Activated CD4-positive, alpha-beta T cell treated with anti-CD3 and anti-CD28 coated beads, Interleukin-2, amount 10 ng/mL, durations not matched to agents 24 days and 14 days (primary cell): Measurements from ENCODE around the gene BICDL2. TPM values are rescaled to one million over a fixed set of nuclear protein-coding genes. Genes with fewer than 3 reads are reported as not detected.

Experiments used
- DNase-seq: peaks from one replicate; pipeline ENCODE4 v3.0.0; 2022
- H3K27ac Mint-ChIP-seq: one replicate; pipeline ENCODE4 v1.8.0; 2022; ENCODE audit warnings: mild to moderate bottlenecking, mixed read lengths
- H3K27me3 Mint-ChIP-seq: one replicate; pipeline ENCODE4 v1.8.0; 2022; ENCODE audit warnings: mixed read lengths
- H3K36me3 Mint-ChIP-seq: one replicate; pipeline ENCODE4 v1.8.0; 2022; ENCODE audit warnings: low read depth, mild to moderate bottlenecking, mixed read lengths
- H3K4me1 Mint-ChIP-seq: one replicate; pipeline ENCODE4 v1.8.0; 2021; ENCODE audit warnings: mixed read lengths
- H3K4me3 Mint-ChIP-seq: one replicate; pipeline ENCODE4 v1.8.0; 2022; ENCODE audit warnings: mild to moderate bottlenecking, moderate library complexity, mixed read lengths
- H3K9me3 Mint-ChIP-seq: one replicate; pipeline ENCODE4 v1.8.0; 2021; ENCODE audit warnings: mixed read lengths
- intact Hi-C: fragments of 100-400 bp; cut with micrococcal nuclease; formaldehyde crosslinking; loops from one replicate; pipeline ENCODE4 v1.15.1; 2023
- total RNA-seq: library from RNA; stranded (reverse); gene quantifications from 2 replicates; pipeline ENCODE4 v1.2.3, GENCODE V29; 2022

The BICDL2 gene
- total RNA-seq, 1 donor from 2014 or later: 0.63 TPM

DNA sequence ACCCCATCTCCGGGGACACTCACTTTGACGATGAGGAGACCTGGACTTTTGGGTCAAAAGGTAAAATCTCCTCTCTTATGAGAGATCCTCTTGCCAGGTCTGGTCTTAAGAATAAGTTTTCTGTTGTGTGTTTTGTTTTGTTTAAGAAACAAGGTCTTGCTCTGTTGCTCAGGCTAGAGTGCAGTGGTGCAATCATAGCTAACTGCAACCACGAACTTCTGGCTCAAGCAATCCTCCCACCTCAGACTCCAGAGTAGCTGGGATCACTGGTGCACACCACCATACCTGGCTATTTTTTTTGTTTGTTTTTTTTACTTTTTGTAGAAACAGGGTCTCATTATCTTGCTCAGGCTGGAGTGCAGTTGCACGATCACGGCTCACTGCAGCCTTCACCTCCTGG, 13.7 kb upstream of the BICDL2 start:
- Mint-ChIP-seq H3K4me3 (peak overlapping the region; percentile 53), H3K9me3 (no peaks in the 10 kb centered on the region), H3K27me3 (peaks cover 4% of the 10 kb centered on the region), H3K36me3 (peaks cover 24% of the 10 kb centered on the region), H3K4me1 (peaks cover 52% of the 10 kb centered on the region), H3K27ac (peak overlapping the region; percentile 65)
- intact Hi-C loops: no loop called here
- no peak for DNase-seq

GRCh38 chr16:3049921-3050481, 13.3 kb upstream of the BICDL2 start:
- Mint-ChIP-seq H3K4me3 (peak overlapping the region; percentile 53), H3K36me3 (peaks cover 20% of the 10 kb centered on the region), H3K27ac (no peak overlapping the region), H3K9me3 (no peaks in the 10 kb centered on the region), H3K27me3 (peaks cover 7% of the 10 kb centered on the region), H3K4me1 (peaks cover 51% of the 10 kb centered on the region)
- intact Hi-C loops: no loop called here
- DNase-seq: no peak

- peaks cover 9% of the 10 kb centered on the region for H3K36me3 Mint-ChIP-seq
- peak overlapping the region; percentile 71 for H3K4me3 Mint-ChIP-seq
- peaks cover 20% of the 10 kb centered on the region for H3K27me3 Mint-ChIP-seq
- intact Hi-C loops: no loop called here
- H3K9me3 Mint-ChIP-seq: no peaks in the 10 kb centered on the region
- peak; percentile 68 for DNase-seq
- peaks cover 47% of the 10 kb centered on the region for H3K4me1 Mint-ChIP-seq
- peak overlapping the region; percentile 37 for H3K27ac Mint-ChIP-seq
Observed at GRCh38 chr16:3047387-3047720, 10.6 kb upstream of the BICDL2 start.

DNA sequence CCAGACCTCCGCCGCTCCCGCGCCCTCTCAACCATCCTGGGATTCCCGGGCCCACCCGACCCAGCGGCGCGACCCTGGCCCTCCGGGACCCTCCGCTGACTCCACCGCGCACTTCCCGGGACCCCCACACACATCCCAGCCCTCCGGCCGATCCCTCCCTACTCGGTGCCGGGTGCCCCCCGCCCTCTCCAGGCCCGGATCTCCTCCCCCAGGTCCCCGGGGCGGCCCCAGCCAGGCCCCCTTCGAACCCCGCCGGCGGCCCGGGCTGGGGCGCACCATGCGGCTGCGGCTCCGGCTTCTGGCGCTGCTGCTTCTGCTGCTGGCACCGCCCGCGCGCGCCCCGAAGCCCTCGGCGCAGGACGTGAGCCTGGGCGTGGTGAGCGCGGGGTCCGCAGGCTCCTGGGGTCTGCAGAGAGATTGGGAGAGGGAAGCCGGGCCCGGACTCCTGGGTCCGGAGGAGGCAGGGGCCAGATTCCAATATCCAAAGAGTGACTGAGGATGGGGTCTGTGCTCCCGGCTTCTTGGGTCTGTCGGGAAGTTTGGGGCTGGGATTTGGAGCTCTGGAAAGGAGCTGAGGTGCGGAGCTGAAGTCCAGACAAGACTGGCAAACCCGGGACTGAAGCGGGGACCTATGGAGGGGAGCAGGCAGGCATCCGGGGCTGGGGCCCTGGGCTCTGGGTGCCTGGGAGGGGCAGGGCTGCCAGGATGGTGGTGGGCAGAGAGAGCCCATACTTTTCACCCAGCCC, 10.1 kb upstream of the BICDL2 start:
- Mint-ChIP-seq H3K4me1 (peaks cover 43% of the 10 kb centered on the region), H3K9me3 (no peaks in the 10 kb centered on the region), H3K27ac (peak overlapping the region; percentile 83), H3K36me3 (peaks cover 9% of the 10 kb centered on the region), H3K4me3 (peak overlapping the region; percentile 71), H3K27me3 (peaks cover 20% of the 10 kb centered on the region)
- peak; percentile 78 for DNase-seq
- intact Hi-C loops: no loop called here

GRCh38 chr16:3045758-3046640, 9.3 kb upstream of the BICDL2 start, which contains the start of gene MMP25:
TSS of gene MMP25 (plus strand) at chr16:3046561. CDS start at chr16:3046918, 357 bp downstream.
- DNase-seq: peak; percentile 75
- peaks cover 22% of the 10 kb centered on the region for H3K27me3 Mint-ChIP-seq
- H3K9me3 Mint-ChIP-seq: no peaks in the 10 kb centered on the region
- intact Hi-C loops: no loop called here
- peak within 1 kb of the TSS; percentile 87 for H3K27ac Mint-ChIP-seq
- peaks cover 36% of the 10 kb centered on the region for H3K4me1 Mint-ChIP-seq
- peaks cover 8% of the 10 kb centered on the region for H3K36me3 Mint-ChIP-seq
- peak within 1 kb of the TSS; percentile 89 for H3K4me3 Mint-ChIP-seq

DNA sequence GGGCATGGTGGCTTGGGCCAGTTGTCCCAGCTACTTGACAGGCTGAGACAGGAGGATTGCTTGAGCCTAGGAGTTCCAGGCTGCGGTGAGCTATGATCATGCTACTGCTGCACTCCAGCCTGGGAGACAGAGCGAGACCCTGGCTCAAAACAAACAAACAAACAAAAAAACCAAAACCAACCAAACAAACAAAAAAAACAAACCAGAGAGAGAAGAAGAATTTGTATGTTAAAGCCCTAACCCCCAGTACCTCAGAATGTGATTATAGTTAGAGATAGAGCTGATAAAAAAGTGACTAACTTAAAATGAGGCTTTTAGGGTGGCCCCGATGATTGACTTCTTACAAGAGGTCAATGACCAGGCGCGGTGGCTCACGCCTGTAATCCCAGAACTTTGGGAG, 8.0 kb upstream of the BICDL2 start:
- Mint-ChIP-seq H3K9me3 (no peaks in the 10 kb centered on the region), H3K4me1 (peaks cover 27% of the 10 kb centered on the region), H3K4me3 (peak overlapping the region; percentile 89), H3K36me3 (peaks cover 2% of the 10 kb centered on the region), H3K27ac (peak overlapping the region; percentile 87), H3K27me3 (peaks cover 27% of the 10 kb centered on the region)
- DNase-seq: no peak
- intact Hi-C loops: loop anchor here (5.0 kb wide), 1 partner anchor 42 kb away; no protein-coding TSS in a partner anchor

GRCh38 chr16:3042376-3042775, 5.6 kb upstream of the BICDL2 start:
- H3K36me3 Mint-ChIP-seq: peaks cover 2% of the 10 kb centered on the region
- no peak overlapping the region for H3K4me3 Mint-ChIP-seq
- no peaks in the 10 kb centered on the region for H3K9me3 Mint-ChIP-seq
- peaks cover 42% of the 10 kb centered on the region for H3K27me3 Mint-ChIP-seq
- H3K4me1 Mint-ChIP-seq: peaks cover 15% of the 10 kb centered on the region
- no peak overlapping the region for H3K27ac Mint-ChIP-seq
- intact Hi-C loops: loop anchor here (5.0 kb wide), 1 partner anchor 40 kb away; no protein-coding TSS in a partner anchor
- DNase-seq: no peak

- intact Hi-C loops: no loop called here
- Mint-ChIP-seq H3K27me3 (peaks cover 55% of the 10 kb centered on the region), H3K4me1 (peaks cover 13% of the 10 kb centered on the region), H3K4me3 (no peak overlapping the region), H3K9me3 (no peaks in the 10 kb centered on the region), H3K36me3 (peaks cover 1% of the 10 kb centered on the region), H3K27ac (no peak overlapping the region)
- peak; percentile 54 for DNase-seq
Observed at GRCh38 chr16:3038896-3039295, 2.2 kb upstream of the BICDL2 start.

GRCh38 chr16:3038256-3038655, 1.5 kb upstream of the BICDL2 start:
- no peak overlapping the region for H3K4me3 Mint-ChIP-seq
- no peaks in the 10 kb centered on the region for H3K9me3 Mint-ChIP-seq
- no peaks in the 10 kb centered on the region for H3K36me3 Mint-ChIP-seq
- peaks cover 57% of the 10 kb centered on the region for H3K27me3 Mint-ChIP-seq
- no peak overlapping the region for H3K27ac Mint-ChIP-seq
- no peak for DNase-seq
- intact Hi-C loops: no loop called here
- peaks cover 9% of the 10 kb centered on the region for H3K4me1 Mint-ChIP-seq

DNA sequence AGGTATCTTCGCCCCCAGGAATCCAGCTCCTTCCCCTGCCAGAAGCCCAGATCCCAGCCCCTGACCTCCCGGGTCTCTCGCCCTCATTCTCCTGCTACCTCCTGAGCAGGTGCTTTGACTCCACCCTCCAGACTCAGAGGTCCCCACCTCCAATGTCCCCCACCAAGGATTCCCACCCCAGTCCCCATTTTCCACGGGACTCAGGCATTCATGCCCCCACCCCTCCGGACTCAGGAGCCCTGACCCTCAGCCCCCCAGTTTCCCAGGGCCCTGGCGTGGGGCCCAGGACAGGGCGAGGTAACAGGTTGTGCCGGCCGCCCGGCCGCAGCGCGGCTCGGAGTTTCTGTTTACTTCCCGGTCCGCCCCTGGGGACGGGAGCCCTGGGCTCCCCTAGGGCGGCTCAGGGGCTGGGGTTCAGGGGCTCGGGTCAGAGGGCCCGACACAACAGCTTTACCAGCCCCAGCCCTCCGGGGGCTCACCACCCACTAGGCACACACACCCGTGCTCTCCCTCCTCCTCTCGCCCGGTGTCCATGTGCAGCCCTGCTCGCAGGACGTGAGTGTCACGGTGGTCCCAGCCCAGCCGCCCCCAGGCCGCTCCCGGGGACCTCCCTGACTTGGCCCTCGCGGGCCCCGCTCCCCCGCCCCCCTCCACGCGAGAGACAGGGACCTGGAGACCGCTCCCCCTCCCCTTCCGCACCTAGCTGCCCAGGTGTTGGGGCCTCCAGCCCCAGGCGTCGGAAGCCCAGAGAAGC, 595 bp downstream of the BICDL2 start:
- H3K9me3 Mint-ChIP-seq: no peaks in the 10 kb centered on the region
- no peak overlapping the region for H3K4me3 Mint-ChIP-seq
- H3K36me3 Mint-ChIP-seq: no peaks in the 10 kb centered on the region
- DNase-seq: no peak
- intact Hi-C loops: no loop called here
- peaks cover 17% of the 10 kb centered on the region for H3K4me1 Mint-ChIP-seq
- no peak overlapping the region for H3K27ac Mint-ChIP-seq
- peaks cover 66% of the 10 kb centered on the region for H3K27me3 Mint-ChIP-seq

- Mint-ChIP-seq H3K36me3 (no peaks in the 10 kb centered on the region), H3K27ac (no peak overlapping the region), H3K27me3 (peaks cover 66% of the 10 kb centered on the region), H3K4me3 (no peak overlapping the region), H3K9me3 (no peaks in the 10 kb centered on the region), H3K4me1 (peaks cover 17% of the 10 kb centered on the region)
- DNase-seq: no peak
- intact Hi-C loops: no loop called here
Observed at GRCh38 chr16:3035289-3035971, 1.3 kb downstream of the BICDL2 start.

DNA sequence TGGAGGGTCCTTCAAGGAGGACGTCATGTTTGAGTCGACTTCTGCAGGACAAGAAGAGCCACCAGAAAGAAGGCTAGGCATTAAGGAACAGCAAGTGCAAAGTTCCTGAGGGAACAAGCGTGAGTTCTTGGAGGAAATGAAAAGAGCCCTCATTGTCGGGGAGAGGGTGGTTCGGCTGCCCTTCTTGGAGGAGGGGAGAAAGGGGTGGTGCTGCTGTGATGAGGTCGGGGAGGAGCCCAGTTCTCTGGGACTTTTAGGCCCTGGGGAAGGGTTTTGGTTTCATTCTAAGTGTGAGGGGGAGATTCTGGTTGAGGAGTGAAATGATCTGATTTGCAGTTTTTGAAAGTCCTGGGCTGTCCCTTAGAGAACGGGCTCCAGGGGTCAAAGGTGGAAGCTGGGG, 4.1 kb downstream of the BICDL2 start:
- H3K4me3 Mint-ChIP-seq: no peak overlapping the region
- H3K9me3 Mint-ChIP-seq: no peaks in the 10 kb centered on the region
- H3K27ac Mint-ChIP-seq: peak overlapping the region; percentile 2
- H3K4me1 Mint-ChIP-seq: peaks cover 33% of the 10 kb centered on the region
- no peak for DNase-seq
- H3K36me3 Mint-ChIP-seq: peaks cover 2% of the 10 kb centered on the region
- peaks cover 45% of the 10 kb centered on the region for H3K27me3 Mint-ChIP-seq
- intact Hi-C loops: no loop called here
